8988T (cell line): Measurements from ENCODE around the gene ACOT7.
"Not testable (repeated sequence)": the region's sequence is repeated elsewhere in the genome, so short reads cannot be mapped to it uniquely, and the experiment has no call there.

Experiments
- DNase-seq: peaks from one replicate; pipeline ENCODE4 v3.0.0; 2011

Gene ACOT7

GRCh38 chr1:6395781-6396244, 2.2 kb upstream of the ACOT7 start:
- DNase-seq = not testable (repeated sequence)

GRCh38 chr1:6395130-6395529, 1.6 kb upstream of the ACOT7 start:
- not testable (repeated sequence) for DNase-seq

GRCh38 chr1:6392809-6393399, 663 bp downstream of the ACOT7 start:
- DNase-seq = peak; percentile 15

GRCh38 chr1:6391951-6392808, 1.4 kb downstream of the ACOT7 start:
- no peak for DNase-seq

DNA sequence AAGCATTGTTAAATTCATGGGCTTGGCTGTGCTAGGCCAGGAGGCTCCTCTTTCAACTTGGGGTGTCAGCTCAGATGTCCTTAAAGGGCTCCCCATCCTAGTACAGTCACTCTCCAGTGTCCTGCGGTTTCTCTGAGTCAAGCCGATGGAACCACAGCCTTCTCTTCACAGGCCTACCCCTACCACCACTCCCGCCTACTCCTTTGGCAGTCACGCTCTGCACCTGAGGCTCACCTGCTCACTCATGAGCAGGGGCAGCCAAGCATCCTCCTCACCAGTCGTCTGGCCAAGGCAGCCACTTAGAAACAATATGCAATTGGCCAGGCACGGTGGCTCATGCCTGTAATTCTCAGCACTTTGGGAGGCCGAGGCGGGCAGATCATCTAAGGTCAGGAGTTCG, 3.6 kb downstream of the ACOT7 start:
- DNase-seq = no peak

DNA sequence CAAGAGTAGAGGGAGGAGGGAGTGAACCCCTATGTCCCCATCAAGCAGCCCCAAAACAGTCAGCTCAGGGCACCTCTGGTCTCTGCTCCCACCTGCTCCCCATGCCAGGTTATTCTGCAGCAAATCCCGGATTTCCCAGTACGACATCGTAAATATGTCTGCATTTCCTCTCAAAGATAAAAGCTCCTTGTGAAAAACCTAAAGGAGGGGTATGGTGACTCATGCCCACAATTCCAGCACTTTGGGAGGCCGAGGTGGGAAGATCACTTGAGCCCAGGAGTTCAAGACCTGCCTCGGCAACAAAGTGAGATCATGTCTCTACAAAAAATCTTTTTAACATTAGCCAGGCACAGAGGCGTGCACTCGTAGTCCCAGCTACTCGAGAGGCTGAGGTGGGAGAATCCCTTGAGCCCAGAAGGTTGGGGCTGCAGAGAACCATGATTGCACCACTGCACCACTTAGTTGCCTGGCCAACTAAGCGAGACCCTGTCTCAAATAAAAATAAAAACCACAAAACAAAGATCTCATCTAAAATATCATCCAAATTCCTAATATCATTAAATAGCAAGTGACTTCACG, 7.1 kb downstream of the ACOT7 start:
- DNase-seq = no peak

GRCh38 chr1:6385488-6386191, 7.9 kb downstream of the ACOT7 start:
- peak; percentile 49 for DNase-seq

DNA sequence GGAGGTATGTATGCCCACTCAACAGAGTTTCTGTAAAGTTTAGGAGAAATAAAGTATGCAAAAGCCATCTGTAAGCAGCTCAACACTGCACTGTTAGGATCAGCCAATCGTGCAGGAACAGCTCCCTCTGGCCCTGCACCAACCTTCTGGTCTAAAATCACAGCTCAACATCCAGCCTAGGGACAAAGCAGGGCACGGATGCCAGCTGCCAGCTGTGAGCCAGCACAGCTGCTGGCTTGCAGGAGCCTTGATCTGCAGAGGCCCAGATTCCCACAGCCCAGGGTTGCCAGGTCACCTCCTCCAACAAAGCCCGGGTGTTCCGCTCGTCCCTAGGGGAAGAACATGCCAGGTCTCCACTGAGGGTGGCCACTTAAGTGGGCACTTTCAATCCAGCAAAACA, 8.6 kb downstream of the ACOT7 start:
- DNase-seq = no peak

- DNase-seq = no peak
Measured at GRCh38 chr1:6384135-6384534, 9.4 kb downstream of the ACOT7 start.

GRCh38 chr1:6380037-6380436, 13.5 kb downstream of the ACOT7 start:
- no peak for DNase-seq

DNA sequence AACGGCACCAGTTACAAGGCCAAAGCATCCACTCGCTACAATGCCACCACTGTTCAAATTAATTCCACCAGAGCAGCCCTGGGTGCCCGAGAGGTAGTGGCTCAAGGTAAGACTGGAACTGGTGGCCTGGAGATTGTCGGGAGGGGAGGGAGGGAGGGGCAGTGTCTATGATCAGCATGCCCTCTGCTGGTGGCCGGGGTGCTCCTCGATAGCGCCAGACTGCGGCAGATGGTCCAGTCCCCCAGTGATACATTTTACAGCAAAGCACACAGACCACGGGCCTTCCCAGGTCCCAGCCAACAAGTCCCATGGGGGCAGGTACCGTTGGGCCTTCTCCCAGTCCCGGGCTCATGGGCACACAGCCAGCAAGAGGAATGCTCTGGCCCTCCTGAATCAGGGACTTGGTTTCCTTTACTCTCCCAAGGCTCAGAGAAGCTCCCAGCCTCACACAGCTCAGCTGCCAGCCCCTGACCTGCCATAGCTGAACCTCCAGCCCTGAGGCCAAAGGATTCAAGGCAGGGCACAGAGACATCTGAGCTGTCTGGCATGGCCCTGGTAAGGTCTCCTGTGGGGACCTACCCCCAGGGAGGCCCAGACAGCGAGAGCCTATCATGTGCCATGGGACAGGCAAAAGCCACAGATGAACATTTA, 15.3 kb downstream of the ACOT7 start:
- no peak for DNase-seq

GRCh38 chr1:6373961-6374720, 19.4 kb downstream of the ACOT7 start:
- no peak for DNase-seq

DNA sequence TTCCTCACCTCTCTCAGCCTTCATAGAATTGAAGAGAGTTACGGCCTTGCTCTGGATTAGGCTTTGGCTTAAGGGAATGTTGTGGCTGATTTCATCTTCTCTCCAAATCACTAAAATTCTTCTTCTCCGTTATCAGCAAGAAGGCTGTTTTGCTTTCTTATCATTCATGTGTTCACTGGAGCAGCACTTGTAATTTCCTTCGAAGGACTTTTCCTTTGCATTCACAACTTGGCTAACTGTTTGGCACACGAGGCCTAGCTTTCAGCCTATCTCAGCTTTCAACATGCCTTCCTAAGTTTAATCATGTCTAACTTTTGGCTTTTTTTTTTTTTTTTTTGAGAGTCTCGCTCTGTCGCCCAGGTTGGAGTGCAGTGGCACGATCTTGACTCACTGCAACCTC, 21.3 kb downstream of the ACOT7 start:
- not testable (repeated sequence) for DNase-seq

DNA sequence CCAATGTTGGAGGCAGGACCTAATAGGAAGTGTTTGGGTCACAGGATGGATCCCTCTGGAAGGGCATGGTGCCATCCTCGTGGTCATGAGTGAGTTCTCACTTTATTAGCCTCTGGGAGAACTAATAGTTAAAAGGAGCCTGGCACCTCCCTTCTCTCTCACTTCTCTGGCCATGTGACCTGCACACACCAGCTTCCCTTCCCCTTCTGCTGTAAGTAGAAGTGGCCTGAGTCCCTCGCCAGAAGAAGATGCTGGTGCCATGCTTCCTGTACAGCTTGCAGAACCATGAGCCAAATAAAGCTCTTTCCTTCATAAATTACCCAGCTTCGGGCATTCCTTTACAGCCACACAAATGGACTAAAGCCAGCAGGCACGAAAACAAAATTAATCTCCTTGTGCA, 23.6 kb downstream of the ACOT7 start:
- DNase-seq = no peak

- DNase-seq = no peak
Measured at GRCh38 chr1:6367381-6368012, 26.1 kb downstream of the ACOT7 start.

DNA sequence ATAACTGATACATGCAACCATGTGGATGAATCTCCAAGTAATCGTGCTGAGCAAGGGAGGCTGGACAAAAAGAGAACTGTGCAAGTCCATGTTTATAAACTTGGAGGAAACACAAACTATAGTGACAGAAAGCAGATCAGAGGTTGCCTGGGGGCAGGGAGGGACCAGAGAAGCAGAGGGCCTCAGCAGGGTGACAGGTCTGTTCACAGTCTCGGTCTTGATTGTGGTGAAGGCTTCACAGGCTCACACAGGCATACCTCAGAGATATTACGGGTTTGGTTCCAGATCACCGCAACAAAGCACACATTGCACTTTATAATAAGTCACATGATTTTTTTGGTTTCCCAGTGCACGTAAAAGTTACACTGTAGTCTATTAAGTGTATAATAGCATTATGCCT, 28.5 kb downstream of the ACOT7 start:
- no peak for DNase-seq

DNA sequence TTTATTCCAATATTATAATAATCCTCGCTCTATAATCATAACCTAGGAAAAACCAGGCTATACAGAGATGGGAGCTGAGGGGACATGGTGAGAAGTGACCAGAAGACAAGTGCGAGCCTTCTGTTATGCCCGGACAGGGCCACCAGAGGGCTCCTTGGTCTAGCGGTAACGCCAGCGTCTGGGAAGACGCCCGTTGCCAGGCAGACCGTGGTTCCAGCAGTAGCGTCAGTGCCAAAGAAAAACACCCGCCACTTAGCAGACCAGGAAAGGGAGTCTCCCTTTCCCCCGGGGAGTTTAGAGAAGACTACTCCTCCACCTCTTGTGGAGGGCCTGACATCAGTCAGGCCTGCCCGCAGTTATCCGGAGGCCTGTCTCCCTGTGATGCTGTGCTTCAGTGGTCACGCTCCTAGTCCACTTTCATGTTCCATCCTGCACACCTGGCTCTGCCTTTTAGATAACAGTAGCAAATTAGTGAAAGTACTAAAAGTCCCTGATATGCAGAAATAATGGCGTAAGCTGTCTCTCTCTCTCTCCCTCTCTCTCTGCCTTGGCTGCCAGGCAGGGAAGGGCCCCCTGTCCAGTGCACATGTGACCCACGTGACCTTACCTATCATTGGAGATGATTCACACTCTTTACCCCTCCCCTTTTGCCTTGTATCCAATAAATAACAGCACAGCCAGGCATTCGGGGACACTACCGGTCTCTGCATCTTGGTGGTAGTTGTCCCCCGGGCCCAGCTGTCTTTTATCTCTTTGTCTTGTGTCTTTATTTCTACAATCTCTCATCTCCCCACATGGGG, 30.3 kb downstream of the ACOT7 start:
- DNase-seq = not testable (repeated sequence)

DNA sequence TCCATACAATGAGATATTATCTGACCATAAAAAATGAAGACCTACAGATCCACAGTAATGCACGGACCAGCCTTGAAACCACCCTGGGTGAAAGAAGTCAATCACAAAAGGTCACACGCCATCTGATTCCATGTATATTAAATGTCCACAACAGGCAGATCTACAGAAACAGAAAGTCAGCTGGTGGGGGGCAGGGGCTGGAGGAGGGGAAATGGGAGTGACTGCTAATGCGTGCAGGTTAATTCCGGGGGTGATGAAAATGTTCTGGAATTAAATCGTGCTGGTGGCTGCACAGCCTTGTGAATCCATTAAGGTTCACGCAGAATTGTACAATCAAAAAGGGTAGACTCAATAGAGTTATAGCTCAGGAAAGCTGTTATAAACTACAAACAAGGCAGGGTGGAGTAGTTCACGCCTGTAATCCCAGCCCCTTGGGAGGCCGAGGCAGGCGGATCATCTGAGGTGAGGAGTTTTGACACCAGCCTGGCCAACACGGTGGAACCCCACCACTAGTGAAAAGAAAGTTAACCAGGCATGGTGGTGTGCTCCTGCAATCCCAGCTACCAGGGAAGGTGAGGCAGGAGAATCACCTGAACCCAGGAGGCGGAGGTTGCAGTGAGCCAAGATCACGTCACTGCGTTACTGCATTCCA, 32.3 kb downstream of the ACOT7 start:
- DNase-seq = no peak

DNA sequence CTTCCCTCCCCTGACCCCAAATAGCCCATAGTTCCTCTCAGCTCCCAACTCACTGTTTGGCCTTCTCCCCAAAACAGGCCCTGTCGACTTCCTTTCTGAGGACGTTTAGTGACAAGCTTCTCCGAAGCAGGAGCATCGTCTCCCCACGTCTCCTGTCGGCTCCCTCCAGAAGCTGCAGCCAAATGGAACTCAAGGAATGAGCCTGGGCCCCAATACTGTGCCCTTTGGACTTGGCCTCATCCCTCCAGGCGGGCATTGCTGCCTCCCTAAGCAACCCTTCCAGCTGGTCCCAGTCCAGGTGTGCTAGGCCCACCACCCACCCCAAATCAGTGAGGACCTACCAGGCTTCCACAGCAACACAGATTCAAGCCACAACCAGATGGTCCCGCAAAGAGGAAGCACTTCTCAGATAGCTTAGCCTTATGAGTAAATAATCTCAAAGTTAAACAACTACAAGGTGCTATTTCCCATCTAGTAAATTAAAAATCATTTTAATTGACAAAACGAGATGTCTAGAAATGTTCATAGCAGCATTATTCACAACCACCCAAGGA, 33.0 kb downstream of the ACOT7 start:
- DNase-seq = no peak

- no peak for DNase-seq
Measured at GRCh38 chr1:6360117-6360496, 33.5 kb downstream of the ACOT7 start.
